Measurements from ENCODE around the gene ACADS. TPM values are rescaled to one million over a fixed set of nuclear protein-coding genes. Genes with fewer than 3 reads are reported as not detected.
"Not testable (repeated sequence)": the region's sequence is repeated elsewhere in the genome, so short reads cannot be mapped to it uniquely, and the experiment has no call there.

ACADS gene
- total RNA-seq, 1 experiment from 2014 or later: 28.4 TPM

DNA sequence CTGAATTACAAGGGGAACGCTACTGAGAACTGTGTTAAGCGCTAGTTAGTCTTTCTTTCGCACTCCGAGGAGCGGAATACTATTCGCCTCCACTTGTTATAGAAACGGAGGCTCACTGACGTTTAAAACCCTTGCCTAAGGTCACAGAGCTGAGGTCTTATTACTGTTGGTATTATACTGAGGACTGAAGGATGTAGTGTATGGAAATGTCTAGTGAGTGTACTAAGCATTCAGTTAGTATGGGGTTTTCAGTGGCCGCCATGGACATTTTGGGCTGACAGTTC lies 826 bp downstream of the ACADS start:
- DNase-seq (ENCODE audit: low spot score): no peak

DNA sequence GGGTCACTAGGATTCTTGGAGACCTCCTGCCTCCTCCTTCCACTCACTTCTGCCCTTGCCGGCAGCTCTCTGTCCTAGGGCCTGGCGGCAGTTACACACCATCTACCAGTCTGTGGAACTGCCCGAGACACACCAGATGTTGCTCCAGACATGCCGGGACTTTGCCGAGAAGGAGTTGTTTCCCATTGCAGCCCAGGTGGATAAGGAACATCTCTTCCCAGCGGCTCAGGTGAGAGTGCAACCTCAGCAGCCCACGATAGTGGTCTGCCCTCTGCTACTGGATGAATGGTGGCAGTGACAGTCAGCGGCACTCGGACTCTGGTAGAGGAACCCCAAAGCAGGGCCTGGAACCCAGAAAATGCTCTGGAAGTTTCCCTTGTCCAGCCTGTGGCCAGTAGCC lies 1.3 kb downstream of the ACADS start:
- no peak for DNase-seq (ENCODE audit: low spot score)

DNA sequence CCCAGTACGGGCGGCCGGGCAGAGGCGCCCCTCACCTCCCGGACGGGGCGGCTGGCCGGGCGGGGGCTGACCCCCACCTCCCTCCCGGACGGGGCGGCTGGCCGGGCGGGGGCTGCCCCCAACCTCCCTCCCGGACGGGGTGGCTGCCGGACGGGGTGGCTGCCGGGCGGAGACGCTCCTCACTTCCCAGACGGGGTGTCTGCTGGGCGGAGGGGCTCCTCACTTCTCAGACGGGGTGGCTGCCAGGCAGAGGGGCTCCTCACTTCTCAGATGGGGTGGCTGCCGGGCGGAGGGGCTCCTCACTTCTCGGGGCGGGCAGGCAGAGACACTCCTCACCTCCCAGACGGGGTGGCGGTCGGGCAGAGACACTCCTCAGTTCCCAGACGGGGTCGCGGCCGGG lies 6.6 kb downstream of the ACADS start:
- not testable (repeated sequence) for DNase-seq (ENCODE audit: low spot score)

DNA sequence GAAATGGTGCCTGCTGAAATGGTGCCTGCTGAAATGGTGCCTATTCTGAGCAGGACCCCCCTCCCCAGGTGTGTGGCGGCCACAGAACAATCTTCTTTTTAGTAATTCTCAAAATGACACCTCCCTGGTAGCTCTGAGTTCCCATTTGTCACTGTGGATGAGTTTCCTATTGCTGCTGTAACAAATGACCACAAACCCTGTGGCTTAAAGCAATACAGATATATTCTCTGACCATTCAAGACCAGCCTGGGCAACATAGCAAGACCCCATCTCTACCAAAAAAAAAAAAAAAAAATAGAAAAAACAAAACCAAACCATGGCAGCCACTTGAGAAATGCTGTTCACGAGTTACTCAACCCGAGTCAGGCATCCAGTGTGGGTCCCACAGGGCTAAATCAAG lies 7.9 kb downstream of the ACADS start:
- DNase-seq (ENCODE audit: low spot score): no peak

DNA sequence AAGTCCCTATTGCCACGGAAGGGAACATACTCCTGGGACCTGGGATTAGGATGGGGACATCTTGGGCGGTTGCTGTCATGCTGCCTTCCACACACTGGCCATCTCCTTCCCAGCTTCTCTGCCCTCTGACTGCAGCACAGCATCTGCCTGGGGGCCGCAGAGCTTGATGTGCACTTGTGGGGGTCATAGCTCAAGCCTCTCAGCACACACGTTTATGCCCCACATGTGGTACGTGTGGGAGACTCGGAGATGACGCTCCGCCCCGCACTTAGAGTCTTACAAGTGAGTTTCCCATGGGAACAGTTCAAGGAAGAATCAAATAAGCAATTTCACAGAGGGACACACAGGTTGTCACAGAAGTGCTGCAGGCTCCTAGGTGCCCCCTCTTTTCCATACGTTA lies 8.6 kb downstream of the ACADS start:
- no peak for DNase-seq (ENCODE audit: low spot score)

DNA sequence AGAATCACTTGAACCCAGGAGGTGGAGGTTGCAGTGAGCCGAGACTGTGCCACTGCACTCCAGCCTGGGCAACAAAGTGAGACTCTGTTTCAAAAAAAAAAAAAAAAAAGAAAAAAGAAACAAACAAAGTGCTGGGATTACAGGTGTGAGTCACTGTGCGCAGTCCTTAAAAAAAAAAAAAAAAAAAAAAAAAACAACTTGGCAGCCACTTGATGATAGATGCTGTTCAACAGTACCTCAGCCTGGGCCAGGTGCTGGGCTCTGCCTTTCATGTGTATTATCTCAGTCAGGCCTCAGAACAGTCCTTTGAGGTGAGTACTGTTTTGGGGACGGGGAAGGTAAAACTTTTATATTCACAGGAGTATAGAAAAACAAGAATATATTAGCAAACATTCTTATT lies 9.6 kb downstream of the ACADS start:
- no peak for DNase-seq (ENCODE audit: low spot score)

DNA sequence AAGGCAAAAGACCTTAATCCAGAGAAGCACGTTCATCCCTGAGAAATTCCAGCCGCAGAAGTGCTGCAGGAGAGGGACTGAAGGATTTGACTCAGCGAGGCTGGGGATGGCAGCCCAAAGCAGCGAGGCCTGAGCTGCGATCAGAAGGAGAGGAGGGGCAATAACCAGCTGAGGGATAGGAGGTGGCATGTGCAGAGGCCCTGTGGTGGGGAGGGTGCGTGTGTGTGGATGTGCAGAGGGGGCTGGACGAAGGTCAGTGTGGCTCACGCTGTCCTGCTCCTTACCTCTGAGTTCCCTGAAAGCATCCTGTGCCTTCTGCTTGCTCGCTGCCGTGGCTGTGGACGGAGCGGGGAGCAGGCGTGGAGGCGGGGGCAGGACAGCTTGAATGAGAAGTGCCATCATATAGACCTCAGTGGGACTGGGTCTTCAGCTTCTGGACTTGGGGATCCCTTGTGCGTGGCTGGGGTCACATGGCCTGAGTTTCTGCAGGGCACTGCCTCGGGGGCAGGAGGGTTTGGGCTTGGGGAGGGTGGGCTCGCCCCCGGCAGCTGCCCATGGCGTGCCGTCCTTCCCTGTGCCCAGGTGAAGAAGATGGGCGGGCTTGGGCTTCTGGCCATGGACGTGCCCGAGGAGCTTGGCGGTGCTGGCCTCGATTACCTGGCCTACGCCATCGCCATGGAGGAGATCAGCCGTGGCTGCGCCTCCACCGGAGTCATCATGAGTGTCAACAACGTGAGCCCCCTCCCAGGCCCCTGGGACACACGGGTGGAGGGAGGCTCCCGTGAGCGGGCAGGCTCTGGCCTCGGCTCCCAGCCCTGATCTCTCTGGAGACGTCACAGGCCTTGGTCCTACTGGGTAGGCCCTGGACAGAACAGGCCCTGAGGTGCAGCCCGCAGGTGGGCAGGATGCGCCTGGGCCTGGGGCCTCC lies 11.0 kb downstream of the ACADS start:
- DNase-seq (ENCODE audit: low spot score): no peak

DNA sequence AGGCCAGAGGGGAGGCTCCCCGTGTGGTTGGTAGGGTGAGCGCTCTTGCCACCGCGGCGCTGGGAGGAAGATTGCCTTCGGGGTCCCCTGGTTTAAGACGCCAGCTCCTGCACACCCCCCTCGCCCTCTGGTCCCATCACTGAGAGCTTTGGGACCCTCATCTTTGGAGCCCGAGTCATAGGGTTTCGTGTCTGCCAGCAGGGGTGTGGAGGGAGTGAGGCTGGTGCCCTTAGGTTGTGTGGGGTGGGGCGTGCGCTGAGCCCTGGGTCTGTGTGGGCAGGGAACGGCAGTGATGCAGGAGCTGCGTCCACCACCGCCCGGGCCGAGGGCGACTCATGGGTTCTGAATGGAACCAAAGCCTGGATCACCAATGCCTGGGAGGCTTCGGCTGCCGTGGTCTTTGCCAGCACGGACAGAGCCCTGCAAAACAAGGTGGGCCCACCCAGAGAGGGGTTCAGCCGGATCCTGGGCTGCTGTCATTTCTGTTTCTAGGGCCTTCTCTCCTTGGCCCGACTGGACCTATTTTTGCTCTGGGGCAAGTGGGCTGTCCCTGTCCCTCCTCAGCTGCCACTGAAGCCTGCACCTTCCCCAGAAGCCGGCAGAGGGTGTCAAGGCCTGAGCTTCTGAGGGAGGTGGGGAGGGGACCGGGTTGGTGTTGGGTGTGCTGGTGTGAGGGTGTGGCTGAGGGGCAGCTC lies 12.1 kb downstream of the ACADS start:
- peak; percentile 29 for DNase-seq (ENCODE audit: low spot score)

DNA sequence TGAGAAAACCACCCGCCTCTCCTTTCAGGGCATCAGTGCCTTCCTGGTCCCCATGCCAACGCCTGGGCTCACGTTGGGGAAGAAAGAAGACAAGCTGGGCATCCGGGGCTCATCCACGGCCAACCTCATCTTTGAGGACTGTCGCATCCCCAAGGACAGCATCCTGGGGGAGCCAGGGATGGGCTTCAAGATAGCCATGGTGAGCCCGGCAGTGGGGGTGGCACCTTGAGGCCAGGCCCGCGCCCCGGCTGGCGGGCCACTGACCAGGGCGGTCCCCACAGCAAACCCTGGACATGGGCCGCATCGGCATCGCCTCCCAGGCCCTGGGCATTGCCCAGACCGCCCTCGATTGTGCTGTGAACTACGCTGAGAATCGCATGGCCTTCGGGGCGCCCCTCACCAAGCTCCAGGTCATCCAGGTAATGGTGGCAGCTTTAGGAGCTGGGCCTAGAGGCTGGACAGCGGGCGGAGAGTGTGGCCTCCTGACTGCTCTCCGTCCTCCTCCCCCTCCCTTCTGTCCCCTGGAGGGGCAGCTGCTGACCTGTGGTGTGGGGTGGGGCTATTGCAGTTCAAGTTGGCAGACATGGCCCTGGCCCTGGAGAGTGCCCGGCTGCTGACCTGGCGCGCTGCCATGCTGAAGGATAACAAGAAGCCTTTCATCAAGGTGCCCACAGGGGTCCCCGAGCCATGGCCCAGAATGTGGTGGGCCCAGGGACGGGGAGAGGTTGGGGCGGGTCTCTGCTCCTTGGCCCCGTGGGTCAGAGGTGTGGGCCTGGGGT lies 12.8 kb downstream of the ACADS start:
- no peak for DNase-seq (ENCODE audit: low spot score)

DNA sequence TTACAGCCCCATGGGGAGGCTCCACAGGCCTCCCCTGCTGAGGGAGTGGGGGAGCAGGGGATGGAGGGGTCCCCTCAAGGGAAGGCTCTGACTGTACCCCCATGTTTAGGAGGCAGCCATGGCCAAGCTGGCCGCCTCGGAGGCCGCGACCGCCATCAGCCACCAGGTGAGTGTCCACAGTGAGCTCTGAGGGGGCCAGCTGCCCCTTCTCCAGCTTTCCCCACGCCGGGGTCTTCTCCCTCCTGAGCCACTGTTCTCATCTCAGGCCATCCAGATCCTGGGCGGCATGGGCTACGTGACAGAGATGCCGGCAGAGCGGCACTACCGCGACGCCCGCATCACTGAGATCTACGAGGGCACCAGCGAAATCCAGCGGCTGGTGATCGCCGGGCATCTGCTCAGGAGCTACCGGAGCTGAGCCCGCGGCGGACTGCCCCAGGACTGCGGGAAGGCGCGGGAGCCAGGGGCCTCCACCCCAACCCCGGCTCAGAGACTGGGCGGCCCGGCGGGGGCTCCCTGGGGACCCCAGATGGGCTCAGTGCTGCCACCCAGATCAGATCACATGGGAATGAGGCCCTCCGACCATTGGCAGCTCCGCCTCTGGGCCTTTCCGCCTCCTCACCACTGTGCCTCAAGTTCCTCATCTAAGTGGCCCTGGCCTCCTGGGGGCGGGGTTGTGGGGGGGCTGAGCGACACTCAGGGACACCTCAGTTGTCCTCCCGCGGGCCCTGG lies 13.6 kb downstream of the ACADS start:
- no peak for DNase-seq (ENCODE audit: low spot score)

DNA sequence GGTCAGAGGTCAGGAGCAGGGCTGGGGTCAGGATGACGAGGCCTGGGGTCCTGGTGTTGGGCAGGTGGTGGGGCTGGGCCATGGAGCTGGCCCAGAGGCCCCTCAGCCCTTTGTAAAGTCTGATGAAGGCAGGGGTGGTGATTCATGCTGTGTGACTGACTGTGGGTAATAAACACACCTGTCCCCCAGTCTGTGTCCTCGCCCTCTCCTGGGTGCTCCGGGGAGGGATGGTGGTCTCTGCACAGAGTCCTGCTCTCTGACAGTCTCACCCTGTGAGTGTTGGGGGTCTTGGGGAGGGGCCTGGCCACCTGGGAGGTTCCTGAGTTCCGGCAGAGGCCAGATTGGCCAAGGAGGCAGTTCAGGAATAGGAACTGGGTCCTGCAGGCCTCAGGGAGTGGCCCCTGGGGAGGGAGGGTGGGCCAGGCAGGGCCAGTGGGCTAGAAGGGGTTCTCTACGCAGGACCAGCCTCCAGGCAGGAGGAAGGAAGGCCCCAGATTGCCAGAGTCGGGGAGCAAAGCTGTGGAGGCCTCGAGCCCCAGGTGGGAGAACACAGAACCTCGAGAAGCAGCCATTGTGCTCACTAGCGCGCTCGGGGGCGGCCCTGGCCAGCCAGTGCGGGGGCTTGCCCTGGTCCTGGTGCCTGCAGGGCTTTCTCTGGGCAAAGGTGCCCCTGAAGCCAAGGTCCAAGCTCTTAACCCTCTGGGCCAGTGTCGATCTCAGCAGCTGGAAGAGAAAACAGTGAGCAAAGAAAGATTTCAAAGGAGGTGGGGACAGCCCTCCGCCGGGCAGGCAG lies 14.4 kb downstream of the ACADS start:
- DNase-seq (ENCODE audit: low spot score): no peak

DNA sequence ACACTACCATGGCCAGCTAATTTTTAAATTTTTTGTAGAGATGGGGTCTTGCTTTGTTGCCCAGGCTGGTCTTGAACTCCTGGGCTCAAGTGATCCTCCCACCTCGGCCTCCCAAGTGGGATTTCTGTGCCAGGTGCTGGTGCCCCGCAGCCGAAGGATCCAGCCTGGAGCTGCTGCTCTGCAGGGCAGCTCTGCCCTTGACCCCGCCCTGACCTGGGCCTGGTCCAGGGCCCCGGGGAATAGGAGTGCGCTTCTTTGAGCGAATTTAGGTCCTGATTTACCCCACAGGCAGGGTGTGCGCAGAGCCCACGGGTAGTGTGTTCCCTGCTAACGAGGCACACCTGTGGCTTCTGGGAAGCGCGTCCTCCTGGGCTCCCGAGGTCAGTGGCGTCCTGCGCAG lies 15.2 kb downstream of the ACADS start:
- no peak for DNase-seq (ENCODE audit: low spot score)

DNA sequence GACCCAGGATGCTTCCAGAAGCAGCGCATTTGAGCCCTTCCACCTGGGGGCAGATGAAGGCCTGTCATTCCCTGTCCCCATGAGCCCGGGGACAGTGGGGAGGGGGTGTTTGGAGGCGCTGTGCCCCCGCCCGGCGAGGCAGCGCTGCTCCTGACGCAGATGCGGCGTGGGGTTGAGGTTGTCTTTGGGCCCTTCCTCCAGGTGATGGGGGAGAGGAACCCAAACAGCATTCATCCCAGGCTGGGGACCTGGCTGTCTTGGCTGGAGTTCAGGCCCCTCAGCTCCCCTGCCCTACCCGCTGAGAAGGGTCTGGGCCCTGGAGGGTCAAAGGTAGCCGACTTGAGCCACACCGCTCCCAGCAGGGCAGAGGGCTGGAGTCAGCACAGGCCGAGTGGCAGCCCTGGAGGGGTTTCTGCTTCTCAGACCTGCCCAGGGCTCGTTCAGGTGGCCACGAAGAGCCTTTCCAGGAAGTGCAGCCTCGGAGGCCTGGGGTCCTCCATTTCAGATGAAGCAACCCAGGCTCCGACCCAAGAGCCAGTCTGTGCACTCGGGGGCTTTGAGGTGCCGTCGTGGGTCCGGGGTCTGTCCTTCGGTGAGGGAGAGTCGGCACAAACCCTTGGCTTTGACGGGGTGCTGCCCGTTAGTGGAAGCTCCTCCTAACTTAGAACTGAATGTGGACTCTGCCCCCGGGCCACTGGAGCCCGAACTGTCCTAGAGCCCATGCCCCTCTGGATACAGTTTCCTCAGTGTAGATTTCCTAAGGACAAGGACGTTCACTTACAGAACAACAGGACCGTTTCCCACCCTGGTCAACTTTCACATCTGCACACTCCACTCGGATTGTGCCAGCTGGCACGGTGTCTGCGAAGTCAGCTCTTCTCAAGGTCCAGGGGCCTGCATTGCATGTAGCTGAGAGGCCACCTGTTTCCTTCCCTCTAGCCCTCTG lies 16.1 kb downstream of the ACADS start:
- no peak for DNase-seq (ENCODE audit: low spot score)

DNA sequence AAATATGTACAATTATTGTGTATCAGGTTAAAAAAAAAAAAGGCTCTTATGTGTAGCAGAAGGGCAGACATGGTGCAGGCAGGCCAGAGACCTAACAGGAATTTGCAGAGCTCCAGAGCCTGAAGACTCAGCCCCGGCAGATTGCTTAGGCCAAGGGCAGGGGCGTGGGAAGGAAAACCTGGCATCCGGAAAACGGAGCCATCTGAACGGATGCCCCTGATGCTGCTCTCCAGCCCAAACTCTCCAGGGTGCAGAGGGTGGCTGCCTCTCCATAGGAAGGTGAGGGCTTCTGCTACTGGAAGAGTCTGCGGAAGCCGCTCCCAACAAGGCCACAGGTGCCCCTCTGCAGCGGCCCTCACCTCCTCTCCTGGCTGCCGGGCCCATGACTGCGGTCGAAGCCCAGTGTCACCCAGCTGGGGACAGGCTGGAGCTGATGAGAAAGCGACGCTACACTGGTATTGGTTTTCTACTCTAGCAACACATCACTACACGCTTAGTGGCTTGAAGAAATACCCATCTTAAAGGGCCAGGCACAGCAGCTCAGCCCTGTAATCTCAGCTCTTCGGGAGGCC lies 19.4 kb downstream of the ACADS start:
- DNase-seq (ENCODE audit: low spot score): no peak

DNA sequence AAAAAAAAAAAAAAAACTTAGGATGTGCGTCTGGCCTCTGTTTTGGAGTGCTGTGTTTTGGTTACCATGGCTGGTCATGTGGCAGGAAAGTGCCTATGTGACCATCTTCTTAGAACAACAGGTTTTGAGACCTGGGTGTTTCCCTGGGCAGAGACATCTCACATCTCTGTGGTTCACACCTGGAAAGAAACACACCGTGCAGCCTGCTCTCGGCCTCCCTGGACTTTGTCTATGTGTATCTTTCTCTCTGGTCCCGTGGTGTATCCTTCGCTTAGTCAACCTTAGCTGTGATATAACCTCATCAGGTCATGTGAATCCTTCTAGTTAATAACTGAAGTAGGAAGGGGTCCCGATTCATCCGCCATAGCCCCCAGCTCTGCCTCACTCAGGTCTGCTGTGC lies 22.6 kb downstream of the ACADS start:
- DNase-seq (ENCODE audit: low spot score): peak; percentile 14

DNA sequence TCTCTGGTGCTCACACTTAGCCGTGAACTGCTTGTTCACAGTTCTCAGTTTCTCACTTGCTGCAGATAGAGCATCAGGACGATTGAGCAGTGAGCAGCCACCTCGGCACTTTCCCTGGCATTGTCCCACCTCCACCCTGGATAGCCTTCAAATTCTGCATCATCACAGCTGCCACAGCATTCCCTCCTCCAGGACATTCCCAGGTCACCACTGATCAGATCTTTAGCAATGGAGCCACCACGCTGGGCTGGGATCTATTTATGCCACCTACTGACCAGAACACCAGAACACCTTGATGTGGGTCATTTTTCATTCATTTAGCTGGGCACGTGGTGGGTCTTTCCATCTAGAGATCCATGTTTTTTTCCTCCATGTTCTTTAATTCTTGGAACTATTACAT lies 23.6 kb downstream of the ACADS start:
- no peak for DNase-seq (ENCODE audit: low spot score)

DNA sequence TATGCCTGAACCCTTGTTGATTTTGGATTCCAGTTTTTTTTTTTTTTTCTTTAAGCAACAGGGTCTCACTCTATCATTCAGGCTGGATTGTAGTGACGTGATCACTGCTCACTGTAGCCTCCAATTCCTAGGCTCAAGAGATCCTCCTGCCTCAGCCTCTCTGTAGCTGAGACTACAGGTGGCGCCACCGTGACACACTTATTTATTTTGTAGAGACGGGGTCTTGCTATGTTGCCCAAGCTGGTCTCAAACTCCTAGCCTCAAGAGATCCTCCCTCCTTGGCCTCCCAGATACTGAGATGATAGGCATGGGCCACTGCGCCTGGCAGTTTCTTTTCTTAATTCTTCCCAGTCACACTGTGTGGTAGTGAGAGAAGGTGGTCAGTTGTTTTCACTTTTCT lies 25.2 kb downstream of the ACADS start:
- DNase-seq (ENCODE audit: low spot score): no peak

DNA sequence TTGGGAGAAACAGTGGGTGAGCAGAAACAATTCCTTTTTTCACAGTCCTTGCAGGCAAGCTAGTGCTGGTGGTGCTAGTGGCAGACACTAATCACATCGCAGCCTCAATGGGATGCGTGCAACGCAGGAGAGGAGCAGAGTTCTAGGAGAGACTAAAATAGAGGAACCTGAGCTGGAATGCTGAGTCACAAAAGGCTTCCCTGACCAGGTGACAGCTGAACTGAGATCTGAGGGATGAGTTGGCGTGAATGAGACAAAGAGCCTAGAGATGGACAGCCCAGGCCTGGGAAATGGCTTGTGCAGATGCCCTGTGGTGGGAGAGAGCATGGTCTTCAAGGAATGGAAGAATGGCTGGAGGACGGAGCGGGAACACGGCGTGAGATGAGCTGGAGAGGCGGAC lies 25.8 kb downstream of the ACADS start:
- DNase-seq (ENCODE audit: low spot score): no peak

DNA sequence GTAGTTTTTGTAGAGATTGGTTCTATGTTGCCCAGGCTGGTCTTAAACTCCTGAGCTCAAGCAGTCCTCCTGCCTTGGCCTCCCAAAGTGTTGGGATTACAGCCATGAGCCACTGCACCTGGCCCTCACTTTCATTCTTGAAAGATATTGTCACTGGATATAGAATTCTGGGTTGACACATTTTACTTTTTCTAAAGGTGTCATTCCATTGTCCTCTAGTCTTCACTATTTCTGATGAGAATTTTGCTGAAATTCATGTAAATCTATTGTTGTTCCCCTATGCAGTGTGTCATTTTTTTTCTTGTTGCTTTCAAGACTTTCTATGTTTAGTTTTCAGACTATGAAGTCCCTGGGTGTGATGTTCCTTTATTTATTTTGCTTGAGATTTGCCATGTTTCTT lies 29.2 kb downstream of the ACADS start:
- DNase-seq (ENCODE audit: low spot score): no peak

DNA sequence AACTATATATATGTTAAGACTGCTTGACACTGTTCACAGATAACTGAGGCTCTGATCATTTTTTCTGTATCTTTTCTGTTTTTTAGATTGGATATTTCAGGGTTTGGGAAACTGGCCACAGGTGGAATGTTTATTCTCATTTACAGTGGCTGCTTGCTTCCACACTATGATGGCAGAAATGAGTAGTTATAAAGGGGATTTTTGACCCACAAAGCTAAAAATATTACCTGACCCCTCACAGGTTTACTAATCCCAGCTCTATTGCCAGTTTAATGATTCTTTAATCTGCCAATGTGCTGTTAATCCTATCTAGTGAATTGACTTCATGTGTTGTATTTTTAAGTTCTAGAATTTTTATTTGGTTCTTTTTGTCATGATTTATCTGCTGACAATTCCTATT lies 29.6 kb downstream of the ACADS start:
- no peak for DNase-seq (ENCODE audit: low spot score)
